Measurements from ENCODE around the gene LCE1E.

Gene LCE1E, protein sequence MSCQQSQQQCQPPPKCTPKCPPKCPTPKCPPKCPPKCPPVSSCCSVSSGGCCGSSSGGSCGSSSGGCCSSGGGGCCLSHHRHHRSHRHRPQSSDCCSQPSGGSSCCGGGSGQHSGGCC
- long read RNA-seq, donor 1 = 0 reads
- long read RNA-seq, donor 2 = 0 reads
- long read RNA-seq, donor 3 = 0 reads
- long read RNA-seq, donor 4 = 0 reads
- long read RNA-seq, donor 5 = 0 reads
- long read RNA-seq, donor 6 = 0 reads
- long read RNA-seq, donor 7 = 0 reads
- long read RNA-seq, donor 8 = 0 reads

DNA sequence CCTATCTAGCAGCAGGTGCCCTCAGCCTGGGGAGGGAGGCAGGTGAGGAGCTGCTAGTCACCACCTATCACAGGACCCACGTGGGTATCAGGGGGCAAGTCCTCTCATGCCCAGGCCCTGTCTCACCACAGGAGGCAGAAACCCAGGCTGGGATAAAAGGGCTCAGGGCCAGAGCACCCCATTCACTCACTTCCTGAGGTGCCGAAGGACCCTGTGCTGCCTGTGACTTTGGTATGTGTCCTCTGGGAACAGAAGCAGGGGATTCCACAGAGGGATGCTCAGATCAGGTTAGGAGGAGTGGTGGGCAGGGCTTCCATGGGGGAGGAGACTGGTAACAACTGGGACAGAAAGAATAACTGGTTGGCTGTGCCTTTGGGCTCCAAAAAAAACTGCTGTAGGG lies at the start of gene LCE1E:
TSS of gene LCE1E (plus strand) at position 181 of the 400 bp plus-strand sequence. CDS start 1,043 bp downstream, outside the sequence.
- DNase-seq = no peak

DNA sequence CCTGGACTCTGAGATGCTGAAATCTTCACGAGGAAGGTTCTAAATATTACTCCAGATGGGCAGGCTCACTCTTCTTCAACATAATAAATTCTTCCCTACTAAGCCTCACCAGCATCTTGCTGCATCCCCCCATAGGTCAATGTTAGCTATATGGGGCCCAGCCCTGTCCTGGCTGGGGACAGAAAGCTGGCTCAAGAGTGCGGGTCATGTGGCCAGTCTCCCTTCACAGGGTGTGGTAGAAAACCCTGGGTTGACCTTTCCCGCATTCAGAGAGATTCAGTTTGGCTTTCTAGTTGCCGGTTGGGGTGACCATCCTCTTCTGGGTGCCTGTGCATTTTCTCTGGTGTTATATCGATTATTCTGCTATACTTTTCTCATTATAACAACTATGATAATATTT lies 48.1 kb upstream of the LCE1E start:
- no peak for DNase-seq

DNA sequence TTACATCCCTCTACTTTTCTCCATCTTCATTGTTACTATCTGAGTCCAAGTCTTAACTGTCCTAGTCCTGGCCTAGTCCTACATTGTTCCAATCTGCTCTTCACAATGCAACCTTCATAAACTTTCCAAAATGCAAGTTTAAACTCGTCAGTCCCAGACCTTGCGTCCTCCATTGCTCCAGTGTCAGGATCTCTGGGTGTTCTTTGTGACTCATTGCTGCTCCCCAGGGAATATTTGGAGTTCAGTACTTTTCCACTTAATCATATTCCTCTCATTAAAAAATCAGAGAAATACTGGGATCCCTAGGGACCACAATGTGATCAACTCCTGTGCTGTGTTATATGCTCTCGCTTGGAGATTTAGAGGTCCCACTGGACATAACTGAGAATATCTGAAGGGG lies 46.2 kb upstream of the LCE1E start:
- DNase-seq = no peak

DNA sequence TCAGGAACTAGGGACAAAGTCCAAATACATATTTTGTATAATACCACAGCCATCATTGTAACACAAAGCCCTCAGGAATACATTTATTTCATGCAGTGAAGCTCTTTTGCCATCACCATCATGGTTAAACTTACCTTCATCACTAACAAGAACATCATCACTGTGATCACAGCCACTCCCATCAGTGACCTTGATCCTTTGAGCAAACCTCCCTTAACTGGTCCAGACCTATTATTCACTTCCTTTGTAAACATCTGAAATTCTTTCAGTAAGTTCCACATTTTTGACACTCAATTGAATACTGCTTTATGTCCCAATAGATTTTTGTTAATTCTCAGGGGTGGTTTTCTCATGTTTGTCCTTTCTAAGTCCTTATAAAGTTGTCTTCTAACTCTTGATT lies 44.4 kb upstream of the LCE1E start:
- DNase-seq = no peak

DNA sequence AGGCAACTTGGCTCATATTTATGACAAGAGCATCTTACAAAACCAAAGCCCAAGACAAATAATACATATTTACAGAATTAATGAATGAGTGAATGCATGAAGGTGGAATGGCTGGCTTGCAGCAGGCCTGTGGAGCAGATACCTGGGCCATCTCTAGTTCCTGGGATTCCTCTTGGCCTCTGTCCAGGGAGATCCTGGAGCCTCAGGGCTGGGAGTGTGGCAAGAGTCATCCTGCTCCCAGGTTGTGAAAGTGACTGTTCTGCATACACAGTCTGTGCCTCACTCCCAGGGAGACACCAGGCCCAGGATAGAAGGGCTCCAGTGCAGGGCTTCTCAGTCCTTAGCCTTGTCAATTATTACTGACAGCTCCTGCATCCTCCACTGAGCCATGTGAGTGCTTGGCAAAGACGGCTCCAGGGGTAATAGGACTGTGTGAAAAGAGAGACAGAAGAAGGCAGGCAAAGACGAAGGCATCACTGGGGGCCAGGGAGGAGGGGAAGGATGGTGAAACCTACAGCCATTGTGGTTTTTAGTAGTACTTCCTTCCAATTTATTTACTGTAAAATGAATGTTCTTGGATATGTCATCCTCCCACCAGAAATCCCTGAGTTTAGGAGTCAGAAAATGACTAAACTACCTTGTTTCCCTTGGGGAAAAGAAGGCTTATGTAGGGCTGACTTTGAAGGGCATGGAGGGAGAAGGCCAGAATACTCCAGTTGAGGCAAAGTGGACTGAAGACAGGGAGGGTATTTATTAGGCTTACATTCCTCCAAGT lies 42.5 kb upstream of the LCE1E start:
- DNase-seq = no peak

DNA sequence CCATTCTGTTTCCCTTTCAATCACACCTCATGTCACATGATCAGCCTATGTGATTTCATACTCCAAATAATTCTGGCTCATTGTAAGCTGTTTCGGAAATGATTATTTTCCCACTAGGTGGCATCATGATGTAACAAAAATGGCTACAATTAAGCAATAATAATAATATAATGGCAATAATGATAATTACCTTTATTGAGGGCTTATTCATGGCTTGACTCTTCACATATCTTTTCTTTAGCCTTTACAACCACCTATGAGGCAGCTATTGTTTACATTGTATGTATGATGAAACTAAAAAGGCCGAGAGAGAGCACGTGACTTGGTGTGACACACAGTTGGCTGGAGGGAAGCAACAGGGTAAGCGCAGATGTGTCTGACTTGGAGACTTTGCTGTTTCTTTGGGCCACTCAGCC lies 40.8 kb upstream of the LCE1E start:
- no peak for DNase-seq

DNA sequence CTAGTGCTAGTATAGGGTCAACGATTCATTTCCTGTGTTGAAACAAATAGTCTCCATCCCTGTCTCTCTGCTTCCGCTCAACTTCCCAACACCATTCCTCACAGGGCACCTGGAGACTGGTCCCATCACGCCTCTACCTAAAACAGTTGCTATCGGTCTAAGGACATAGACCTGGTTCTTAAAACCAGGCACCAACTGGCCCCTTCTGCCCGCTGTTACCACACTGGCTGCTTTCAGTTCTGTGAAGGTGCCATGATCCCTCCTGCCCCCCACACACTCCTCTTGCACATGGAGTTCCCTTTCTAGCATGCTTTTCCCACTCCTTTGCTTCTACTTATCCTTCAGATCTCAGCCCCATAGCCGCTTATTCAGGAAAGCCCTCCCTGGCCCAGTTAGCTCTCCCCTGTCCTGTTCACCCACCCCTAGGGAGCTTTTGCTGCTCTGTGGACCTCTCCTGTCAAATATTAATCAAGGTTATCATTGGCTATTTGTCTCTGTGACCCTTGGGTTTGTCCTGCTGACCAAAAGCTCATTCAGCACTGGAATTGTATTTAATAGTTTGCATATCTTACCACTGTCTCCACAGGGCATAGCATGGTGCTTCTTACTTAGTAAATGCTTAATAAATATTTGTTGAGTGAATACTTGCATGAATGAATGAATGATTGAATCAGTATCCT lies 40.2 kb upstream of the LCE1E start:
- DNase-seq = no peak

DNA sequence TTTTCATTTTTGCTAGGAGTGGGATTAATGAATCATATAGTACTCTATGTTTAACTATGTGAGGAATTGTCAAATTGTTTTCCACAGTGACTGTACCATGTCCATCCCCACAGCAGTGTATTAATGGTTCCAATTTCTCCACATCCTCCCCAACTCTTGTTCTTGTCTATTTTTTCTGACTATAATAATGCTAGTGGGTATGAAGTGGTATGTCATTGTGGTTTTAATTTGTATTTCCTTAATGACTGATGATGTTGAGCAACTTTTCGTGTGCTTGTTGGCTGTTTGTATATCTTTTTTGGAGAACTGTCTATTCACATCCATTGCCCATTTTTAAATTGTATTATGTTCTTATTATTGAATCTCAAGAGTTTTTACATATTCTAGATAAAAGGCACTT lies 38.2 kb upstream of the LCE1E start:
- no peak for DNase-seq

DNA sequence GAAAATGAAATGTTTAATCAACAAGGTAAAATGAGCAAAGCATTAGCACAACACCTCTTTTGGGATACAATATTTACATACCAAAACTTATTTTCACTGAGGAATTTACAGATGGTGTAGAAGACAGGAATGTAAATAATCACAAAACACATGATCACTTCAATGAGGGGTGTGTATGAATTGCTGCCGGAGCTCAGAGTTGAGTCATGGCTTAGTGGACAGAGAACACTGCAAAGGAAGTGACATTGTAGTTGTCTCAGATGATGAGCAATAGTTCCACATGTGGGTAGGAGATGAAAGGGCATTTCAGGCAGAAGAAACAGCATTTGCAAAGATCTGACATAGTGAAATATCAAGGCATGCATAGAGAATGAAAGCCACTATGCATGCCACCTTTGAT lies 33.8 kb upstream of the LCE1E start:
- no peak for DNase-seq

DNA sequence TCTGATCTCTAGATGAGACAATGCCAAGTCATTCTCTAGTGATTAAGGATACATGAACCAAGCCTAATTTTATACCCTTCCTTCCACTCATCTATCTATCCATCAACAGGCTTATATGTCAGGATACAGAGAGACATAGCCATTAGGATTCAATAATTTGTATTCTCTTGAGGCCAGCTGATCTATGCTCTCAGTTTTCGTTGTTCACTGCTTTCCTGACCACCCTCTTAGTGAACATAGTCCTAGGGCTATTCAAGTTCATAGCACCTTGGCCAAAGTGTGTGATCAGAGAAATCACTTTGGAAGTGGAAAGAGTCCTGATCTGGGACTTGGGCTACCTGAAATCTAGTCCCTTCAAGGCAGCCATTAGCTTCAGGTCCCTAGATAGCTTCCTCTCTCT lies 32.5 kb upstream of the LCE1E start:
- DNase-seq = no peak

DNA sequence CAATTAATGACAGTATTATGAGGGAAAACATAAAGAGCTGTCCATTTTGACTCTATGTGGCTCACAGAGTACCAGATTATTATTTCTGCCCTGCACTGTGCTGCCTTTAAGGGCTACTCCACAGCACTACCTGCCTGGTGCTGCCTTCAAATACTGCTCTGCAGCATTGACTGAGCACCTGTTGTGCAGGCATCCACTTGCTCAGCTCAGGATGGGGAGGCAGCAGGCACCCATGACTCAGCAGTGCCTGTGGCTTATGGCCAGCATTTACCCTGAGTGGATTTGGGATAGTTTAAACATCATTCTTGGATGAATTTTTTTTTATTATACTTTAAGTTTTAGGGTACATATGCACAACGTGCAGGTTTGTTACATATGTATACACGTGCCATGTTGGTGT lies 29.2 kb upstream of the LCE1E start:
- DNase-seq = no peak

DNA sequence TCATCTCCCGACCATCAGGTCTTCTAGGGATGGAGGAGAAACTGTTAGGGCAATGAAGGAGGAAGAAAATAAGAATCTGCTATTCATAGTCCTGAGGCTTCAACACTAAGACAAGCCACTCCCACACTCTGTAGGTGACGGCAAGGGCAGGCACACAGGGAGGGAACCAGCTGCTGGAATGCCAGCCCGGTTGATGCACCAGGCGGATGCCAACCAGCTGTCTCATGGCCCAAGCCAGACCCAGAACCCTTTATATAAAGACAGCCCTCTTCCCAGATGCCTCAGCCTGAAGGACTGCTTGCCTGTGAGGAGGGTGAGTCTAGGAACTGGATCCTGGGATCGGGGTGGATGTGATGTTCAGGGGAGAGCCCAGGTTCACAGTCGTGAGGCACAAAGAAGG lies 28.3 kb upstream of the LCE1E start, which contains the start of gene KPRP:
TSS of gene KPRP (plus strand) at position 279 of the 400 bp plus-strand sequence. CDS start 1,564 bp downstream, outside the sequence.
- no peak for DNase-seq

DNA sequence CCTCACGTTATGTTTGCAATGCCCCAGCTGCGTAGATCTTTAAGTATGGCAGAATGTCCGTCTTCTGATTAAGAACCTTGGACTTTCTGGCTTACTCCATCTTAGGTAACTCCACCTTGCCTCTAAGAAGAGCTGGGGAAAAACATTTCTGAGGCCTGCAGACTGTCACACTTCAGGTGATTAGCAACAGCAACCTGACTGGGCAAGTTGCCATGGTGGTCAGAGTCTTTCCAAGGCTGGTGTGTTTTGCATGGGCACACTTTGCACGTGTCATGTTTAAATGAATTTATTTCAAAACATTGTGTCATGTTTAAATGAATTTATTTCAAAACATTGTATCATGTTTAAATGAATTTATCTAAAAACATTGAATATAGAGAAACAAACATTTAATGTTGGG lies 27.4 kb upstream of the LCE1E start:
- DNase-seq = no peak

DNA sequence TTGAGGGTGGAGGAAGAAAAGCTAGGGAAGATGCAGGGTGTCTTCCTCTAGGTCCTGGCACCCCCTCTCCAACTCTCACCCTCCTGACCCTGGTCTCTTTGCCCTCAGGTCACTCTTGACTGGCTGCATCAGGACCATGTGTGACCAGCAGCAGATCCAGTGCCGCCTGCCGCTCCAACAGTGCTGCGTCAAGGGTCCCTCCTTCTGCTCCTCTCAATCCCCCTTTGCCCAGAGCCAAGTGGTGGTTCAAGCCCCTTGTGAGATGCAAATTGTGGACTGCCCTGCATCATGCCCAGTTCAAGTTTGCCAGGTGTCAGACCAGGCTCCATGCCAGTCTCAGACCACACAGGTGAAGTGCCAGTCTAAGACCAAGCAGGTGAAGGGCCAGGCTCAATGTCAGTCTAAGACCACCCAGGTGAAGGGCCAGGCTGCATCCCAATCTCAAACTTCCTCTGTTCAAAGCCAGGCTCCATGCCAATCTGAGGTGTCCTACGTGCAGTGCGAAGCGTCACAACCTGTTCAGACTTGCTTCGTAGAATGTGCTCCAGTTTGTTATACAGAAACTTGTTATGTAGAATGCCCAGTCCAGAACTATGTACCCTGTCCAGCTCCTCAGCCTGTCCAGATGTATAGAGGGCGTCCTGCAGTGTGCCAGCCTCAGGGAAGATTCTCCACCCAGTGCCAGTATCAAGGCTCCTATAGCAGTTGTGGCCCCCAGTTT lies 26.4 kb upstream of the LCE1E start:
- DNase-seq = no peak

DNA sequence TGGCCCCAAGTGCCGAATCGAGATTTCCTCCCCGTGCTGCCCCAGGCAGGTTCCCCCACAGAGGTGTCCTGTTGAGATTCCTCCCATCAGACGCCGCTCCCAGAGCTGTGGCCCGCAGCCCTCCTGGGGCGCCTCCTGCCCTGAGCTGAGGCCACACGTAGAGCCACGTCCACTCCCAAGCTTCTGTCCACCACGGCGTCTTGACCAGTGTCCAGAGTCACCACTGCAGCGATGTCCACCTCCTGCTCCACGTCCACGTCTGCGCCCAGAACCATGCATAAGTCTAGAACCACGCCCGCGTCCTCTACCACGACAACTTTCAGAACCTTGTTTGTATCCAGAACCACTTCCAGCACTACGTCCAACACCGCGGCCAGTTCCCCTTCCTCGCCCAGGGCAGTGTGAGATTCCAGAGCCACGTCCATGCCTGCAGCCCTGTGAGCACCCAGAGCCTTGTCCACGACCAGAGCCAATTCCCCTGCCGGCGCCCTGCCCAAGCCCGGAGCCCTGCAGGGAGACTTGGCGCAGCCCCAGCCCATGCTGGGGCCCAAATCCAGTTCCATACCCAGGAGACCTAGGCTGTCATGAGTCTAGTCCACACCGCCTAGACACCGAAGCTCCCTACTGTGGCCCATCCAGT lies 25.4 kb upstream of the LCE1E start:
- no peak for DNase-seq

DNA sequence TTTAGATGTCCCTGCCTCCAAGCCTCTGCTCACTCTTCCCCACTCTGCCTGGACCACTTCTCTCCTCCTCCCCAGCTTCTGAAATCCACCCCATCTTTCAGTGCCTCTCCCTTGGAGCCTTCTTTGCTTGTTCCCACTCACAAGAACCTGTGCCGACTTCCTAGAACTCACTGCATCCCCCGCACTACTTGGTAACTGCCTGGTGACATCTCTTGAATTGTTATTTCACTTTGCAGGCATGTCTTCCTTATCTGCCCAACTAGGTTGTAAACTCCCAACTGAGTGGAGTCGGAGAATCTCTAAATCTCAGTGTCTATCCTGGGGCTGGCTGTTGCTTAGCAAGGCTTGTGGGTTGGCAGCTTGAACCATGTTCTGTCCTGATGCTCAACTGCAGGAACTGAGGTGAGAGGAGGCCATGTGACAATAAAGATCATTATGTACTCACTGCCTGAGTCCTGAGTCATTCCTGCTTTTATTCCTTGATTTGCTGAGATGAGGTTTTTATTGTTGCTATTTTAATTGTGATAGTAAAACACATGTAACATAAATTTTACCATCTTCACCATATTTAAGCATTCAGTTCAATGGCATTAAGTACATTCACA lies 24.3 kb upstream of the LCE1E start:
- DNase-seq = no peak

DNA sequence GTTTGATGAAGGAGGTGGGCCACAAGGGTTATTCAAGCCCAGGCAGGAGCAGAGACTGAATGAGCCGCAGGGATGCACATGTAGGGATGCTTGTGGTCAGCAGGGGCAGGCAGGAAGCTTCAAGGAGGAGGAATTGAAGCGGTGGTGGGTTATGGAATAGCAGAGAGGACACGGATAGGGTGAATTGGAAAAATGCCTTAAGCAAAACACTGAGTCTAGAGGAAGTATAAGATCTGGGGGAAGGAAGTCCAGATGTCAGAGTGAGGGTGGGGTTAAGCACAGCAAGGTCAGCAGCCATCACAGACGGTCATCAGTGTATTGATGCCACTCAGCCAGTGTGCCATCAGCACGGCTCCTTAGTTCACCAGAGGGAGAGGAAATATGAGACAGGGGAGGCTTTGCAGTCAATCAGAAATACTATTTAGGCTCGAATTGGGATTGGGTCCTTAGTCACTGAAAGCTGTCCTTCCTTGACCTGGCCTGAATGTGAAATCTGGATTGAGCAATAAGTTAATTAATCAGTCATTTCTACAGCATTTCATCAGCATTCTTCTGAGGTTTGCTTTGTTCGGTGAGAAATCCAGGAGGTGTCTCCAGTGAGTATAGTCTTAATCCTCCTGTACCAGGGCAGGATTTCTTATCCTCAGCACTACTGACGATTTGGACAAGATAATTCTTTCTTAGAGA lies 17.1 kb upstream of the LCE1E start:
- no peak for DNase-seq

DNA sequence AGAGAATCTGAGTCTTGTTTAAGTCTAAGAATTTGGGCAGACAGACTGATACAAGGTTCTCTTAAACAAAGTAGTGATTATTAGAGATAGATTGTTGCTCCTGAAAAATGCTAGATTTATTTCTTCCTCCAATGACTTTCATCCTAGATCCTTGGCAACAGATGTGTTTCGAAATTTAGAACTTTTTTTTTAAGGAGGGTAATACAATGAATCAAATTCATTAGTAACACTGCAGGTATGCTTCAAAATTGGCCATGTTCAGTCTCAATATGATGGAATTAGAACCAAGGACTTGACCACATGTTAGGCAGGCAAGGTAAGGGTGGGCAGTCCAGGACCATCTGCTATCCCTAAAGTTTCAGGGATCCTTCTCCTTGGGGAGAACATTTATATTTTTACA lies 15.6 kb upstream of the LCE1E start:
- DNase-seq = no peak

DNA sequence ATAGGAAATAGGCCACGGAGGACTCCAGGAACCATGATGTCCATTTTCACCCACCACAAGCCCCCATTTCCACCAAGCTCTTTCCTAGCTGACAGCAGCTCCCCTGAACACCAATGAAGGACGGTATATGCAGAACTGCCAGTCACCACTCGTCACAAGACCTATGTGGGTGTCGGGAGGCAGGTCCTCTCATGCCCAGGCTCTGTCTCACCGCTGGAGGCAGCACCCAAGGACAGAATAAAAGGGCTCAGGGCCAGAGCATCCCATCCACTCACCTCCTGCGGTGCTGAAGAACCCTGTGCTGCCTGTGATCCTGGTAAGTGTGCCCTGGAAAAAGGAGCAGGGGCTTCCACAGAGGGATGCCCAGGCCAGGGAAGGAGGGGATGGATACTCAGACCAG lies 11.2 kb upstream of the LCE1E start, which contains the start of gene LCE1F:
TSS of gene LCE1F (plus strand) at position 266 of the 400 bp plus-strand sequence. CDS start 1,232 bp downstream, outside the sequence.
- DNase-seq = no peak

DNA sequence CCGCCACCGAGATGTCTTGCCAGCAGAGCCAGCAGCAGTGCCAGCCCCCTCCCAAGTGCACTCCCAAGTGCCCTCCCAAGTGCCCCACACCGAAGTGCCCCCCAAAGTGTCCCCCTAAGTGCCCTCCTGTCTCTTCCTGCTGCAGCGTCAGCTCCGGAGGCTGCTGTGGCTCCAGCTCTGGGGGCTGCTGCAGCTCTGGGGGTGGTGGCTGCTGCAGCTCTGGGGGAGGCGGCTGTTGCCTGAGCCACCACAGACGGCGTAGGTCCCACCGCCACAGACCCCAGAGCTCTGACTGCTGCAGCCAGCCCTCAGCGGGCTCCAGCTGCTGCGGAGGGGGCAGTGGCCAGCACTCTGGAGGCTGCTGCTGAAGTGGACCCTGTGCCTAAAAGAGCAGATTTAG lies 9.7 kb upstream of the LCE1E start:
- DNase-seq = no peak

All from right kidney (tissue), 9 donors.